Frontal cortex (tissue), 4 donors: Measurements from ENCODE around the gene FOXQ1. TPM values are rescaled to one million over a fixed set of nuclear protein-coding genes. Genes with fewer than 3 reads are reported as not detected.

ENCODE experiments used
- DNase-seq, 2 donors: peaks; one replicate each; pipeline ENCODE4 v3.0.0; 2012; ENCODE audit warnings: low spot score in 2 of 2
- FAIRE-seq: peaks from 2 replicates; lab custom pipeline; 2012; peaks lifted over from hg19 to GRCh38; lab: Jason Lieb, UNC
- total RNA-seq: library from RNA; depleted of rRNA; stranded (reverse); fragments of >200 nt; gene quantifications from one replicate; pipeline ENCODE4 v1.2.3, GENCODE V29; 2014
- donor health status: control.
- donor health status: control.
- donor health status: control.

The FOXQ1 gene
- total RNA-seq: 1.2 TPM

- FAIRE-seq: no peak
- peak; percentile 61 to 72 for DNase-seq
These were observed at the start of gene FOXQ1 for GRCh38 chr6:1311400-1312202. TSS of gene FOXQ1 (plus strand) at chr6:1312098. CDS start at chr6:1312705, 607 bp downstream.

GRCh38 chr6:1262704-1263038, 49.2 kb upstream of the FOXQ1 start:
- no peak for FAIRE-seq

GRCh38 chr6:1263039-1263849, 48.7 kb upstream of the FOXQ1 start:
- DNase-seq (no peak), FAIRE-seq (no peak)

More at GRCh38 chr6:1262704-1263038, 49.2 kb upstream of the FOXQ1 start:
- no peak for DNase-seq

GRCh38 chr6:1263850-1264377, 48.0 kb upstream of the FOXQ1 start:
- FAIRE-seq (no peak), DNase-seq (no peak)

GRCh38 chr6:1264619-1265445, 47.1 kb upstream of the FOXQ1 start:
- DNase-seq (no peak), FAIRE-seq (no peak)

GRCh38 chr6:1266686-1267056, 45.2 kb upstream of the FOXQ1 start:
- DNase-seq: no peak
- no peak for FAIRE-seq

- FAIRE-seq (no peak), DNase-seq (no peak)
These were observed 44.7 kb upstream of the FOXQ1 start for GRCh38 chr6:1267057-1267732.

GRCh38 chr6:1267790-1268762, 43.8 kb upstream of the FOXQ1 start:
- no peak for DNase-seq
- FAIRE-seq: no peak

GRCh38 chr6:1271071-1271763, 40.7 kb upstream of the FOXQ1 start:
- no peak for DNase-seq
- FAIRE-seq: no peak

- DNase-seq: no peak
- no peak for FAIRE-seq
These were observed 33.7 kb upstream of the FOXQ1 start for GRCh38 chr6:1278061-1278720.

GRCh38 chr6:1279065-1279464, 32.8 kb upstream of the FOXQ1 start:
- no peak for FAIRE-seq
- DNase-seq: no peak

GRCh38 chr6:1280666-1281300, 31.1 kb upstream of the FOXQ1 start:
- FAIRE-seq (no peak), DNase-seq (no peak)

- FAIRE-seq: no peak
- no peak for DNase-seq
These were observed 30.2 kb upstream of the FOXQ1 start for GRCh38 chr6:1281746-1282145.

GRCh38 chr6:1283501-1283900, 28.4 kb upstream of the FOXQ1 start:
- FAIRE-seq (no peak), DNase-seq (no peak)

GRCh38 chr6:1285556-1285955, 26.3 kb upstream of the FOXQ1 start:
- DNase-seq (no peak), FAIRE-seq (no peak)

- FAIRE-seq (no peak), DNase-seq (no peak)
These were observed 25.9 kb upstream of the FOXQ1 start for GRCh38 chr6:1285956-1286355.

- no peak for DNase-seq
- FAIRE-seq: no peak
These were observed 24.8 kb upstream of the FOXQ1 start for GRCh38 chr6:1287103-1287591.
